Measurements from ENCODE around the gene THSD4.
"Not testable (repeated sequence)": the region's sequence is repeated elsewhere in the genome, so short reads cannot be mapped to it uniquely, and the experiment has no call there.

The THSD4 gene

DNA sequence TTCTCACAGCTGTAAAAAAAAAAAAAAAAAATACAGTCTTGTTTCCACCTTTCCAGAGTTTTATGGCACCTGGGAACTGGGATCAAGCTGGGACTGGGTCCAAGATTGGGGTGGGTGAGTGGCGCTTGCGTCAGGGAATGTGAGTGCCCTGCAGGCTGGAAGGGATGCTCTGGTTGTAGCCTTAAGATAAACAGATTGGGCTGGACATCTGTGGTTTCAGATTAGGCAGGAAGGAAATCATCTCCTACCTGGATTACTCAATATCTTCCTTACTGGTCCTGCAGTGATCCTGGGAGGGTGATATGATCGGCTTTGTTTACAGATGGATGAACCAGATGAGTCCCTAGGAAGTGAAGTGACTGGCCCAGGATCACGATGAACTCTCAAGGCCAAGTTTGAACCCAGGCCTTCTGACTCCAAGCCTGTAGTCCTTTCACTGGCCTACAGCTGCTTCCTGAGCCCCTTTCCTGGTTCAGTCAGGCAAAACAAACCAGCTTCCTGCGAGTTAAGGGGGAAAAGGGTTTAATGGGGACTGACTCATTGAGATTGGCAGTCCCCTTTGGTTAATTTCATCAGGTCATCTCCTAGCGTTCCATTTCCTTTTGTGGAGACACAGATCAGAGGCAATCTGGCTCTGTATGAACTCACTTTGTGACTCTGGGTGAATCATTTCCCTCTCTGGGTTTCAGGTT is 179.8 kb downstream of the THSD4 start:
- peak; percentile 96 for DNase-seq (ENCODE audit: low spot score)

DNA sequence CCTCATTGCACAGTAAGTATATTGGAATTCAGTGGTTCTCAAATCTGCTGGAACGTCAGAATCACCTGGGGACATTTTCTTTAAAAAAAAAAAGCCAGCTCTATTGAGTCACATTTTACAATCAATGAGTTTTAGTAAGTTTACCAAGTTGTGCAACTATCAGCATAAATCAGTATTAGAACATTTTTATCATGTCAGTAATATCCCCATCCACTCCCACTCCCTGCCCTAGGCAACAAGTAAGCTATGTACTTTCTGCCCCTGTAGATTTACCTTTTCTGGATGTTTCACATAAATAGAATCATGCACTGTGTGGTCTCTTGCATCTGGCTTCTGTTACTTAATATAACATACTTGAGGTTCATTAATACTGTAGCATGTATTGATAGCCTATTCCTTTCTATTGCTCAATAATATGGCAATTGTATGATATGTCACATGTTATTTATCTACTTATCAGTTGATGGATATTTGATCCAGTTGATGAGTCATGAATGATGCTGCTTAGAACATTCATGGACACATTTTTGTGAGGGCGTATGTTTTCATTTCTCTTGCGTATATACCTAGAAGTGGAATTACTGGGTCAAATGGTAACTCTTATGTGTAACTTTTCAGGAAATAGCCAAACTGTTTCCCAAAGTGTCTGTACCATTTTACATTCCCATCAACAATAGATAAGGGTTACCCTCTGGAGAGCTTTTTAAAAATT is 180.5 kb downstream of the THSD4 start:
- DNase-seq (ENCODE audit: low spot score): peak; percentile 74

DNA sequence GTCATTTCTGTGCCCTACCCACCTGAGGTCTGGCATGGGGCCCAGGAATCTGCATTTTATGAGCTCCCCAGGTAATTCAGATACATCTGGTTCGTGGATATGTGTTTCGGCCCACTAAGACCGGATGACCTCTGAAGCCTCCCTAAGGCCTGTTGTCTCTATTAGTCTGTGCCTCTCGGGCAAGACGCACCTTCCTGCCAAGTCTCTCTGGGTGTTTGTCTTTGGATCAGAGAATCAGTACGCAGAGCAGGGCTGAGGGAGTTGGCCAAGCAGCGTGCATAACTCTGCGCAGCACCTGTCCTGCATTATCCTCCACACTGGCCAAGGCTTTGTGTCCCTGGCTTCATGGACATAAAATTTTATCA is 181.0 kb downstream of the THSD4 start:
- DNase-seq (ENCODE audit: low spot score): peak; percentile 83

DNA sequence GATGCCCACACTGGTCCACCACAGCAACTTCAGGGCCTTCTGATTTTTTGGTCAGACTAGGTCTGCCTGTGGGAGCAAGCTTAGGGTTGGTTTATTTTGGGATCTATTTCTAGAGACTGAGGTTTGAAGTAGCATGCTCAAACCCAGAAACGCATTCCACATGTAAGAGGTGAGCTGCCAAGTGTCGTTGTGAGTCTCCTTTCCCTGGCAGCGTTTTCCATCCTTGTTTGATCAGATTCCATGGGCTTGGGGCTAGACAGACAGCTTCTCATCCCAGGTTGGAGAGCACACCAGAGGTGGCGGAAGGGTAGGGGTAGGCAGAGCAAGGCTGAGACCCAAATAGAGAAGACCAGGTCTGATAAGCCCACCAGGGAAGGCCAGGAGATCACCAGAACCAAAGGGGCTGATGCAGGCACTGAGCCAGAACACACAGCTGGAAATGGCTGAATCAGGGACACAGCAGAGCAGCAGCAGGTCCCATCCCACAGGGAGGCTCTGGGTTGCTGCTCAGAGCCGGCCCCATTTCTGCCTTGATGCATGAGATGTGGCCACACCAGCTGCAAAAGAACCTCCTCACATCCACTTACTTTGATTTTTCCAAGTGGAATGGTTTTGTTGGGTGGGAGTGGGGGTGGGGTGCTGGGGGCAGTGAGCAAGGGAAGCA is 186.8 kb downstream of the THSD4 start:
- no peak for DNase-seq (ENCODE audit: low spot score)

DNA sequence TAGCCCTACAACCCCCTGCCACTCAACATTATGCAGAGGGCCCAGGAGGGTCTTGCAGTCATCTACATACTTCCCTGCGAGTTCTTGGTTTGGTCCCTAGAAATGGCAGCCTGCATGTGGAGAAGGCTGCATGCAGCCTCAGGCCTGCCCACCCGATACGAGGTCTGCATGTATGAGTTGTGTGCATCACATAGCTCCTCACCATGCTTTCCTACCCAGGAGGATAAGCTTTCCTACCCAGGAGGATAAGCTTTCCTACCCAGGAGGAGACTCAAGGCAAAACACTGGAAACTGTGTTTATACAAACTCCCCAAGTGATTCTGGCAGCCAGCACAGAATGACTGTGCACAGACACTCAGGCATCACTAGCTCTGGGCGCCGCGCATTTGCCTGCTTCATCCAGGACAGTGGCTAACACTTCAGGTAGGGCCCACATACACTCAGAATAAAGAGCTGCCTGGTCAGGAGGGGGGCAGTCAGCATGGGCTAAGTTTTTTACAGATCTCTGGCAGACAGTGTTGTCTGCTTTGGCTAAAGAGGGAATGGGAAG is 187.7 kb downstream of the THSD4 start:
- DNase-seq (ENCODE audit: low spot score): no peak

DNA sequence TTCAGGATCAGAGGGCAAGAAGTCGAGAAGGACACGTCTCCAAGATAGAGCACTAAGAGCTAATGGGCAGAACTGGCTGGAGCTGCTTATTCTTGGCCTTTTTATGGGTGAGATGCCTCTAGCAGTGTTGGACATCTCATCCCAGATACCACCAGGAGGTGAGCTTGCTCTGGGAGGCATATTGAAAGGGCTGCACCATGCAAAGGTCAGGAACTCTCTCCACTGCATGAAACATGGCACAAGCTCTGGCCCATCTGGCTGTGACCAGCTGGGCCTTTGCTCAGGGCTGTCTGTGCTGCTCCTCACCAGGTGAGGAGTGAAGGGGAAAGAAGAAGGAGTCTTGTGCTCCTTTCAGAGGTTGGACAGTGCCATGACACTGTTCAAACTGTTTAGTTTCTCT is 188.7 kb downstream of the THSD4 start:
- no peak for DNase-seq (ENCODE audit: low spot score)

DNA sequence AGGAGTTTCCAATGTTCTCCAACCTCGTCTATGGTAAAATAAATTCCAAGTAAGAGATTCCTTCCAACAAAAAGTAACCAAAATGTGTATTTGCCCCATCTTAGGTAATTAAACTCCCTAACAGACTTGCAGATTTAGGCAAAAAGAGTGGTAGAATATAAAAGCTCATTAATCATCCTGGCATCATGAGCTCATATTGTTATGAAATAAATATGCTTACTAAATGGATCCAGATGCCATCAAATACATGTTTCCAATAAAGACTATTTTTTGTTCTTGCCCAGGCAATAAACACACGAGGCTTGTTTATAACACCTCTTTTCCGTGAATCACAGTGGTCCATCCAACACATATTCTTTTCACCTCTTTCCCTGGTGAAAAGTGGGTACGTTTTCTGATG is 189.4 kb downstream of the THSD4 start:
- DNase-seq (ENCODE audit: low spot score): no peak

DNA sequence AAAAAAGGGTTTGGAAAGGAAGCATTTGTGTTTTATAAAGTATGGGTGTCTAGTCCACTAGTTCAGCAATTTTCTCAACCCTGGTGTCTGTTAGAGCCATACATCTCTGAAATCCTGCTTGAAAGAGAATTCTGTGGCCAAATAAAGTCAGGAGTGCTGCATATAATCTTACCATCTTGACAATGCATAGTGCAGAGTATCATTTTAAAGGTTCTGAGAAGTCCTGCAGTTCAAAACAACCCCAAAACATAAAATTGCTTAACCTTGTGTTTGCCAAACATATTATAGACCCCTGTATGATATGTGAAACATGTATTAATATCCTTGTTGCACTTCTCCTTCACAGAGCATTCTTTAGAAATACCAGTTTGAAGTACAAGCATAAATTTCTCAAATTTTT is 191.3 kb downstream of the THSD4 start:
- no peak for DNase-seq (ENCODE audit: low spot score)

DNA sequence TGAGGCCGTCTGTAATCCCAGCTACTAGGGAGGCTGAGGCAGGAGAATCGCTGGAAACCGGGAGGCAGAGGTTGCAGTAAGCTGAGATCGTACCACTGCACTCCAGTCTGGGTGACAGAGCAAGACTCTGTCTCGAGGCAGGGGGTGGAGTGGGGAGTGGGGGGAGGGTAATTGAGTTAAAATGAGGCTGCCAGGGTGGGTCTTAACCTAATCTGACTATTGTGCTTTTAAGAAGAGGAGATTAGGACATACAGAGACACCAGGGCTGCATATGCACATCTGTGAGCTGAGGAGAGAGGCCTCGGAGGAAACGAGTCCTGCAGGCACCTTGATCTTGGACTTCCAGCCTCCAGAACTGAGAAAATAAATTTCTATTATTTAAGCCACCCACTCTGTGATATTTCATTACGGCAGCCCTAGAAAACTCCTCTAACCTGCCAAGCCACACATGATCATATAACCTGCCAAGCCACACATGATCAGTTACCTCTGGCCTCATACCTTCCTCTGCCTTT is 197.0 kb downstream of the THSD4 start:
- no peak for DNase-seq (ENCODE audit: low spot score)

DNA sequence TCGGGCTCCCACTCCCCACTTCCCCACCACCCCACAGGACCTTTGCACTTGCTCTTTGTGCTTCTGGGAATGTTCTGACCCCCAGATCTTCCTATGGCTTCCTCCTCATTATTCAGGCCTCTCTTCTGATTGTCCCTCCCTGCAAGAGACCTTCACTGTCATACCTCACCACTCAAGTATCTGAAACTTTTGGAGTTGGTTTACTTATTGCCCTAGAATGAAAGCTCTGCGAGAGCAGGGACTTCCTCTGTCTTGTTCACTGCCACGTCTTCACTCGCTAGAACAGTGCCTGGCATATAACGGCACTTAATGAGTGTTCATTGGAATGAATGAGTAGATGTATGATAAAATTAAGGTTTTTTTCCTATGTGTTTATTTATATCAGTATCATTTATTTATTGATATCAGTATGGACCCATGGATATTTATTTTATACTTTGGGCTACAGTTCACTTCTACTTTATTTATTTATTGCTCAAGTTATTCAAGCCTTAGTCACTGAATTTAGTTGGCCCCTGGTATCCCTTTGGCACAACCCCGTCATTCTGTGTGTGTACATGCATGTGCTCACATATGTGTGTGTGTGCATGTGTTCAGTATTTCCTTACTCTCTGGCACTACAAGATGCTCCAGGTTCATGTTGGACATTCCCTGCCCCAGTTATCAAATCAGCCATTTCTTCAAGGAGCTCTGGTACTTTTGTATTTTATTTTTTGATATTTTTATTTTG is 197.6 kb downstream of the THSD4 start:
- no peak for DNase-seq (ENCODE audit: low spot score)

DNA sequence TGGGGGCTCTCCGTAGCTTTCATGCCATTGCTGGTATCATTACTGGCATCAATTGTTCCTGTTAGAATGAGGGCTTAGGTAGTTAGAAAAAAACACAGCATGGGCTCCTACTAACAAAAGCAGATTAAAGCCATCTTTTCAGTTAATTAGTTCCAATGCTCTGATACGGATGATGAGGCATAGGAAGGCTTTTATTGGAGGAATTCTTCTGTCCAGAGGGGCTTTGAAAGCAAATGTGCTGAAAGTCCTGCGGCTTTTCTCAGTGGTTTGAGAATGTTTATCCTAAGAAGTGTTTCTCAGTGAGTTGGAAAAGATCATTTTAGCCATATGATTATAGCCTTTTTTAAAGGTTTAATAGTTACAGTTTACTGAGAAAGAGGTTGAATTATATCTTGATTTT is 198.5 kb downstream of the THSD4 start:
- DNase-seq (ENCODE audit: low spot score): no peak

DNA sequence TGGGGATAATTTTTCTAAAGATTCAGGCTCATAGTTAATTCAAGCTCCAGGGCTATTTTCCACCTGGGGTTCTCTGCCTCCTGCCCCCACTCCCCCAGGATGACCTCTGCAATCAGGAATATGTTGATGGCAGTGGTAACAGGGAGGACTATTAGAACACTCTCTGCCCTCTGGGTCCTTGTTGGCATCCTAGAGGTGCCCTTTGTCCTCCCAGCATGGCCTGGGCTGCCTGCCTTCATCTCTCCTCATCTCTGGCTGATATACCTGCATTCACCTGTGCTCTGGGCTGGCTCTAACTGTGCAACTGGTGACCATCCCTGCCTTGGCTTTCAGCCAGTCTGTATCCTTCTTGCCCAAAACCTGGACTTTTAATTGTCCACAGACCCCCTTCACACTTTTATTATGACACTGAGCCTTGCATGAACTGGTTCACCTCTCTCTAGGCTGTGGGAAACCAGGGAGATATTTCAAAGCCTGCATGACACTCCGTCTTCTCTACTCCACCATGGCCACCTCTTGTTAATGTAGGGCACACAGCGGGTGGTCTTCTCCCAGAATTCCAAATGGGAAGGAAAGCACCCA is 199.8 kb downstream of the THSD4 start:
- no peak for DNase-seq (ENCODE audit: low spot score)

DNA sequence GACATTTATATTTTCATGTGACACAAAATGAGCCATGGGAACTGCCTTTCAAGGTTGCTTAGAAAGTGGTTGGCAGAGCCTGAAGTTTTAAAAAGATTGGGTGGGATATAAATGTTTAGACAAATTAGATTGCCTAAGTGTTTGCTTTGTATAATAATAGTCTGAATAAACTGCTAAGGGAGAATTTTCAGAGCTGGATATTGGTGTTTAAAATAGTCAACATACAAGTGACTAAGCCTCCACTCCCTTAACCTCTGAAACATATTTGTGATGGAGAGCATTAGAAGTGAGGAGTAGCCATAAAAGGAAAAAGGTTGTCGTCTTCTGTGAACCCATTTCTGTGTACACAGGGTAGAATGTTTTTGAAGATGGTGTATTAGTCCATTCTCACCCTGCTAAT is 201.6 kb downstream of the THSD4 start:
- DNase-seq (ENCODE audit: low spot score): no peak

DNA sequence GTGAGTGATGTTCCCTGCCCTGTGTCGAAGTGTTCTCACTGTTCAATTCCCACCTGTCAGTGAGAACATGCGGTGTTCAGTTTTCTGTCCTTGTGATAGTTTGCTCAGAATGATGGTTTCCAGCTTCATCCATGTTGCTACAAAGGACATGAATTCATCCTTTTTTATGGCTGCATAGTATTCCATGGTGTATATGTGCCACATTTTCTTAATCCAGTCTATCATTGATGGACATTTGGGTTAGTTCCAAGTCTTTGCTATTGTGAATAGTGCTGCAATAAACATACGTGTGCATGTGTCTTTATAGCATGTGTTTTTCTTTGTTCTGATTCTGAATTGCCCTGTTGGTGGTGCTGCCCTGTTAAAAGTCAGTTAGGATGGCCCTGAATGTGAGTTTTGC is 204.2 kb downstream of the THSD4 start:
- DNase-seq (ENCODE audit: low spot score): not testable (repeated sequence)

DNA sequence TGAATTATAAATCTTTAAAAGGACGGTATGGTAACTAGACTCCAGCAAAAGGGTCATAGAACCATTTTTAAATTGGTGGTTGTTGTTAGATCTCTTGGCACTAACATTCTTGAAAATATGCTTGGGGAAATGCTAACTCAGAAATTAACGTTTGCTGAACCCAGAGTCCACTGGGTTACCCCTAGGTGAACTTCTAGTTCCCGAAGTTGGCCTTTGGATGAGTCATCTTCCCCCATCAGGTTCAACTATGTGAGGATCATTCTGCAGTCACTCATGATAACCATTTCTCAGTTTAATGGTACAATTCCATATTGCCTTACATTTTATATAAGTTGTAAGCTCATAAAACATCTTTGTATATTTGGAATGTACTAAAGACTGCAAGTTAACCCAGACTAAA is 204.7 kb downstream of the THSD4 start:
- DNase-seq (ENCODE audit: low spot score): no peak

DNA sequence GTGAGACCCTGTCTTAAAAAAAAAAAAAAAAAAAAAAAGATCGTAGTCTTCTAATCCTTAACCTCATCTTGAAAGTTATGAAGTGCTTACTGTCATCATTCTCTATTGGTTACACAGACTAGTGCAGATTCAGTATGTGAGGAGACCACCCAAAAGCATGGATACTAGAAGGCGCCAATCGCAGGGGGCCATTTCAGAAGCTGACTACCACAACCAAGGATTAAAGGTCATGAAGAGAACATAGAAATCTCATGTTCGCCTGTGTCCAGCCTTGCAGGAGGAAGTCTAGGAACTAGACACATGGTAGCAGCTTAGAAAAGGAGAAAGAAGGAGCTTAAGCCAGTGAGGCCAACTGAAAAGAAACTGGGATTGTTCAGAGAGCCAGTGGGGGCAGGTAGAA is 207.8 kb downstream of the THSD4 start:
- no peak for DNase-seq (ENCODE audit: low spot score)

DNA sequence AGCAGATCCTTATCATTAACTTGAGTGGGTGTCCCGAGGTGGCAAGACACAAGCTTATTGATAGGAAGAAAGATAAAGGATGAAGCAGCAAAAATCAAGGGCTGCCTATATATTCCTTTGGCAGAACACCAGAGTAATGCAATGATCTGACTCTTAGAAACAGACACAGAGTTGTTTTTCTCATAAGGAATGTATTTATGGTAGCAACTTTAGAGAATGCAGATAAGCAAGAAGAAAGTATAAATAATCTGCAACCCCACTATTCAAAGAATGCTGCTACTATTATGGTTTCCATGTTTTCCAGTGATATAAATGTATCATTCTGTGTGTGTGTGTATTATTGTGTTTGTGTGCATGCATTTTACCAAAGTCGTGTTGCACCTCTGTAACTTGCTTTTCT is 208.3 kb downstream of the THSD4 start:
- DNase-seq (ENCODE audit: low spot score): no peak

DNA sequence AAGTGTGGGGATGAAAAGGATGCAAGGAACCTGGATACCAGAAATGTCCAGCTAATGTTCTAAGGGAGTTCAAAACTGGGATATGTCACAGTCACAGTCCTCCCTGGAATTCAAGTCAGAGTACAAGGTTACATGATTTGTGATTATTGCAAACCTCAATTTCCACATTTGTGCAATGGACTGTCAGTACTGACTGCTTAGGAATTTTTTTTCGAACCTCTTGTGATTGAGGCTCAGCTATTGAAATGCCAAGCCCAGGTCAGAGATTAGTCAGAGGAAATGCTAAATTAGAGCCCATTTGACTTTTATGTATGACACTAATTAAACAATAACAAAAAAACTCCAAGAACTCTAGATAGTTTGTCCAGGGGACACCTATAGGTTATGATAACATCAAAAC is 210.2 kb downstream of the THSD4 start:
- peak; percentile 9 for DNase-seq (ENCODE audit: low spot score)

DNA sequence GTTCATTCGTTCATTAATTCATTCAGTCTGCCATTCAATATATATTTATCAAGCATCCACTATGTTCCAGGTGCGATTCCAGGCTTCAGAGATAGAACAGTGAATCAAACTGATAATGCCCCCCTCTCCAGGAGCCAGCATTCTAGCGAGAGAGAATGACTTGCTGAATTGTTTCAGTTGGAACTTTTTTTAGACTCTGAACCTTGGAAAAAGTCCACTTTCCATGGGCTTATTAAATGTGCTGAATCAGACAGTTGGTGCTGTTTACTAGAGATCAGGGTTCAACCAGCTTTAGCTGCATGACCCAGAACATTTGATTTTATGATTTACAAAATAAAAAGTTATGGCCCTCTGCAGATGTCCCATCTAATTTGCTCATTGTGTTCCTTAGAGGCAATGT is 213.2 kb downstream of the THSD4 start:
- DNase-seq (ENCODE audit: low spot score): peak; percentile 18

DNA sequence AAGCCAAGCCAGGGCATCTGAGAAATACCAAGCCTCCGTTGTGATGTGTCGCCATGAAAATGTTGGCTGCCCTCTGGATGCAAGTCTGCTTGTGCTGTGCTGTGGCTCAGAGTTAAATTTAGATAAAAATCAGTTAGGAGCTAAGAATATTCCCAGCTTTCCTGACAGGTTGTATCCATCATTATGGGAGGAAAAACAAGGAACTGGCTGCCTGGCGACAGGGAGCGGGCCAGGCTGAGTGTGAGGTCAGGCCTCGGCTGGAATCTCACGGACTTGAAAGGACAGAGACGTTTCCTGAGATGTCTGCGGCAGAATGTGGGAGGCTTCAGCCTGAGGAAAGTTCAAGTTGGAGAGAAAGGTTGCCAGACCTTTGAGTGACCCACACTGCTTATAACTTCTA is 213.8 kb downstream of the THSD4 start:
- no peak for DNase-seq (ENCODE audit: low spot score)

DNA sequence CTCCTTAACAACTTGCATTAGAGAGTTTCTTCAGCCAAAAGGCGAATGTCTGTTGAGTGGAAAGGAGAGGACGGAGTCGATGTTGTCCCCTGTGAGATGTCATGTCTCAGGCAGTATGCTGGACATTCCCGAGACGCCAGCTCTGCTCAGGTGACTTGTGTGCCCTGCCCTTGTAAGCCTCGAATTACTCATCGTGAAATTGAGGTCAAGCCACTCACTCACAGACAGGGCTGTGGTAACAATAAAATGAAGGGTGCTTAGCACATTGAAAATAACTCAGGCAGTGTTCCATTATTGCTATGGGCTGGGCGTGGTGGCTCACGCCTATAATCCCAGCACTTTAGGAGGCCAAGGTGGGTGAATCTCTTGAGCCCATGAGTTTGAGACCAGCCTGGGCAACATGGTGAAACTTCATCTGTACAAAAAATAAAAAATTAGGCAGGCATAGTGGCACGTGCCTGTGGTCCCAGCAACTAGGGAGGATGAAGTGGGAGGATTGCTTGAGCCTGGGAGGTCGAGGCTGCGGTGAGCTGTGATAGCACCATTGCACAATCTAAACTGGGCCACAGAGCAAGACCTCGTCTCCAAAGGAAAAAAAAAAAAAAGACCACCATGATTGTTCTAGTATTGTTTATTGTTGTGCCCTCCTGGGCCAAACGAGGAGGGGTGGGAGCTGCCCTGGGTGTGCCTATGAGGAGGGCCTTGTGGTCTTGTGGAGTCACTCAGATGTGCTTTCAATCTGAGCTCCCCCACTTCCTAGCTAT is 214.4 kb downstream of the THSD4 start:
- DNase-seq (ENCODE audit: low spot score): peak; percentile 91

All from LoVo (cell line).